Activated T-helper 1 cell treated with anti-CD3 and anti-CD28 coated beads, Interleukin-12 subunit alpha, Interleukin-12 subunit beta, Interleukin-2, Interleukin-4 antibody, amounts not matched to agents 30 ng/mL and 10 ng/mL and 1 ng/mL, durations not matched to agents 14 hours and 24 hours and 36 hours (primary cell): ENCODE data around the gene HYCC1. TPM values are rescaled to one million over a fixed set of nuclear protein-coding genes. Genes with fewer than 3 reads are reported as not detected.

Experiments
- total RNA-seq: library from RNA; stranded (reverse); gene quantifications from 2 replicates; pipeline ENCODE4 v1.2.3, GENCODE V29; 2022

The HYCC1 gene
- total RNA-seq, 1 donor from 2014 or later = 36.8 TPM

Other genes with a start within 250 kb of the HYCC1 start
- 187 and 225 TPM in 2 replicates for gene TOMM7, start 191.3 kb downstream of the HYCC1 start, total RNA-seq
- 18.2 and 19.7 TPM in 2 replicates for gene KLHL7, start 91.7 kb upstream of the HYCC1 start, total RNA-seq
- 52.7 and 55.2 TPM in 2 replicates for gene NUP42, start 167.9 kb upstream of the HYCC1 start, total RNA-seq
- 0.83 and 1.2 TPM in 2 replicates for gene GPNMB, start 232.6 kb upstream of the HYCC1 start, total RNA-seq